NCI-H2196 (cell line): ENCODE results near the gene BCAN.

Experiments
- DNase-seq: peaks from one replicate; lab custom pipeline; 2025; ENCODE audit not compliant: unreplicated experiment; lab: John Stamatoyannopoulos, UW

Gene BCAN

GRCh38 chr1:156676114-156676819 is 34.4 kb downstream of the BCAN start:
- DNase-seq: no peak

- no peak for DNase-seq
Measured at GRCh38 chr1:156676820-156677615, 35.1 kb downstream of the BCAN start, which contains the start of gene NES. Gene NES (minus strand): TSS chr1:156677407. CDS start chr1:156677264, 143 bp downstream.

GRCh38 chr1:156677616-156678596 is 36.0 kb downstream of the BCAN start:
- peak; percentile 60 for DNase-seq

GRCh38 chr1:156680056-156680455 is 38.1 kb downstream of the BCAN start:
- no peak for DNase-seq

- no peak for DNase-seq
Measured at GRCh38 chr1:156681196-156681960, 39.5 kb downstream of the BCAN start.

DNA sequence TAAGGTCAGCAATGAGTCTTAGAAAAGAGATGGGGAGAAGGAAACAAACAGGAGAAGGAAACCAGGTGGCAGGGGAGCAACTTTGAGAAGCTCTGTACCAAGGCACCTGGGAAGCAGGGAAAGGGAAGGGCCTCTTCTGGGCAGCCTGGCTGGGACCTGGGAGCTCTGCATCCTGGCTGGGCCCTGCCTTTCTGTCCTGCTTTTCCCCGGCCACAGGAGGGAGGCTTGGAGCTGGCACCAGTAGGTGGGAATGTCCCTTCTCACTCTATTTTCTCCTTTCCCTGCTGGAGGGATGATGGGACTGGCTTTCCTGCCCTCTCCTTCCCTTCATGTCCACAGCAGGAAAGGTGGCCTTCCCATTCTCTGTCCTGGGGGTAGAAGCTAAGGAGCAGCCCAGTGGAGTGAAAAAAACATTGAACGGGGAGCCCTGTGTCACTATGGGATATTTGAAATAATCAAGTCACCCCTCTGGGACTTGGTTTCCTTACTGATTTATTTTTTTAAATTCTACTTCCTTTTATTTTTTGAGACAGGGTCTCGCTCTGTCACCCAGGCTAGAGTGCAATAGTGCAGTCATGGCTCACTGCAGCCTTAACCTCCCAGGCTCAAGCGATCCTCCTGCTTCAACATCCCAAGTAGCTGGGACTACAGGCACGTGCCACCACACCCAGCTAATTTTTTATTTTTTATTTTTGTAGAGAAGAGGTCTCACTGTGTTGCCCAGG is 40.4 kb downstream of the BCAN start:
- no peak for DNase-seq

DNA sequence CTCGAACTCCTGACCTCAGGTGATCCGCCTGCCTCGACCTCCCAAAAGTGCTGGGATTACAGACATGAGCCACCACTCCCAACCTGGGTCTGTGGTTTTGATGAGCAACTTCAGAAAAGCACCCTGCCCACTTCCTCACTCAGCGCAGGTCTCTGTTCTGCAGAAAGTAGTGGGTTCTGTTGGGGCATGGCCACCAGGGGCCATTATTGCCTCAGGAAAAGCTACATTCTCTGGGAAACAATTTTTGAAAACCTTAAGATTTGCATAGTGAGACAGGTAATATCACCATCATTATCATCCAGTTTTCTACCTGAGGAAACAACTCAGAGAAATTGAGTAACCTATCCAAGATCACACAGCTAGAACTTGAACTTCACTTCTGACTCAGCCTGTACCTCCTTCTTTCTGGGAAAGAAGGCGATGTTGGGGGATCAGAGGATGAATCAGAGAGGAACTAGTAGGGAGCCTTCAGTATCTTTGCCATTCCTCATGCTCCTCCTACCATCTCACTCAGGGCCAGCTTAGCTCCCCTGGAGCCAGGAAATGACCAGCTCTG is 42.4 kb downstream of the BCAN start:
- DNase-seq: no peak

- peak; percentile 85 for DNase-seq
Measured at GRCh38 chr1:156689035-156689952, 47.4 kb downstream of the BCAN start.

DNA sequence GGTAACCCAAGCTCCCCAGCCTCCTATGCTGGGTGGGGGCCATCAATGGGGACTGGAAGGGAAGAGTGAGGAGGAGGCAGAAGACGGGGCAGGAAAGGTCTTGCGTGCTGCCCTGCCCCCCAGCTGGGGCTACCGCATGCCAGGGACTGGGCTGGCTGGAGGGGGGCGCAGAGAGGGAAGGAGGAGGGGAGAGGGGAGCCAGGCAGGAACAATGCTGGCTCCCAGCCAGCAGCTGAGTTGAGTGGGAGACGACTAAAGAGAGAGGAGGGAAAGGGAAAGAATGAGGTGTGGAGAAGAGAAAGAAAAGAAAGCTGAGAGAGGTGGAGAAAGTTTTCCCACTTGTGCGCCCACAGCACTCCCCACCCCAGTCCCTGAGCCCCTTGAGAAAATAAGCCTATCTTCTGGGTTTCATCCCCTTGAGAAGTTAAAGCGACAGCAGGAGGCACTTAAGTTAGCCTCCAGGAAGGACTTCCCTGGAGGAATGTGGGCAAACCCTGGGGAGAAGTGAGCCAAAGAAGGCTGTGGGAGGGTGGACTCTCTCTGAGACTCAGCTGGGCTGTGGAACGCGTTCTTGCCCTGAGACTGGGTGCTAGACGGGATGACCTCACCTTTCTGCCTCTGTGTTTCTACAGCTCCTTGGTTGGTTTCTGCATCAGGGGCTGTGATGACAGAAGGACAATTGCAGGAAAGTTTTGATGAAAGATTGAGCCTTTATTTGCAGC is 48.2 kb downstream of the BCAN start:
- no peak for DNase-seq

DNA sequence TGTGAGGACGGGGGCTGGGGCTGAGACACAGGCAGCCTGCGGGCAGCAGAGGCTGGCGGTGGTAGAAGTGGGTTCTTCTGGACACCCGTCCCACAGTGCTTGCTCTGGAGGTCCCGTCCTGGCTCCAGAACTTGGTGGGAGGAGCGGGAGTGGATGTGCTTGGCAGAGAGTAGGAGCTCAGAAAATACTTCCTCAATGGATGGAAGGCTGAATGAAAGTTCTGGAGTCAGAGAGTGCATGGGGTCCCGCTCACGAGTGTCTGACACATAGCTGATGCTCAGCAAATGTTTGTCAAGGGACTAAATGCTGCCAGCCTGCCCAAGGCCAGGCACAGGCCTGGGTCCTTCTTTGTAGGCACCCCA is 48.7 kb downstream of the BCAN start:
- DNase-seq: no peak

DNA sequence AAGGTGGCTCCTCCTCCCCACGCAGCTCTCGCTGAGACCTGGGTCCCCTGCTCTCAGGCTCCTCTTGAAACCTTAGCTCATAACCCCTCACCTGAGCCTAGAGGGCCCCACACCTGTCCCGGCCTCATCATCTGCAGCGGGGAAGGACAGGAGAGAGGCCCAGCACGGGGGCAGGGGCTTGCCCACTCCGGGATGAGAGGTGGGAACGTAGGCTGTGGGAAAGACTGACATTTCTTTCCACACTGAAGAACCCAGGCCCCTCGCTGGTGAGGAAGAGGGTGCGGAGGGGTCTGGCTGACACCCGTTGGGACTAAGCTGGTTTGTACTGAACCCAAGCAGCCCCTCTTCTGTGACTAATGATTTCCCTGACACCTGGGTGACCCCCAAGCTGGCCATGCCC is 49.3 kb downstream of the BCAN start:
- no peak for DNase-seq

DNA sequence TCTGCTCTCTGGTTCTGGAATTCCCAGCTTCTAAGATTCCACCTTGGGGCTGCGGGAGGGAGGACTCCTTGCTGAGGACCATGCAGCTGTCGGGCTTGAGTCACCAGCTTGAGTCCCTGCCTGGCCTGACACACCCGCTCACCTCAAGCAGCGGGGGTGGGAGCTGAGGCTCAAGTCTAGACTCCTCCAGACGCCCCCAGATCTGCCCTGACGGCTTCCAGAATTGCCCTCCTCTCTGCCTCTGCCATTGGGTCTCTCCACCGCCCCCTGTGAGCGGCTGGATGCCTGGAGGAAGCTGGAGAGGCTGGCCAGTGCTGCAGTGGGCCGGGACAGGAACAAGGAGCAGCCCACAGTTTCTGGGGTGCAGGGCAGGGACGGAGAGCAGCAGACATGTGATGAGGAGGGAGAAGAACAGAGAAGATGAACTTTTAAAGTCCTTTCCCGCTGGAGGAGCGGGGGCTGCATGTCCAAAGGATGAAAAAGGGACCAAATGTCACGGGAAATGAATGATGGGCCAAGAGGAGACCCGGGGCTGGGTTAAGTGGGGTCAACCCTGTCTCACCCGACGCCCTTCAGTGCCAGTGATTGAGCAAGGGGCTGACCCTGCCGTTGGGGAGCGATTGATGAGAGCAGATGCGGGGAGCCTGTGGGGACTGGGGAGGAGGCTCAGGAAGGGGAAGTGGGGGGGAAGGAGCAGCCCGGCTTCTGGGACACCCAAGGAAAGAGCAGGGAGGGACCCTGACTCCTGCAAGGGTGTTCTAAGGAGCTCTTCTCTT is 49.9 kb downstream of the BCAN start:
- no peak for DNase-seq

DNA sequence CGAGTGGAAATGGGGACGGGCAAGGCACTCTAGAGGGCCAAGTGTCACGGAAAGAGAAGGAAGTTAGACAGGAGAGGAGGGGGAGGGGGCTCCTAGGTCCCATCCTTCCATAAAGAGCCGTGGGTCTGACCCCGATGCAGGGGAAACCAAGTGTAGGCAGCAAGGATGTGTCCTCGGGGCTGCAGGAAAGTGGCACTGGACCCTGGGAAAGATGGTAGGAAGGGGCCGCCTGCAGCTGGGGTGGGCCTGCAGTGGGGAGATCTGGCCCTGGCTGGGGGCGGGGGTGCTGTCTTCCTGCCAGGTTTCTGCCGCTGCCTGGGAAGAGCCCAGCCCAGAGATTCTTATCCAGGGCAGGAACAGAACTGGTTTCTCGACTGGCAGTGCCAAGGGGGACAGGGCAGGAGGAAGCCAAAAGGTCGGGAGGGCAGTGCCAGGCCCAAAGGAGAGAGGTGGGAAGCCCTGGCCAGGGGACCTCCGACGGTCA is 50.6 kb downstream of the BCAN start:
- no peak for DNase-seq

- DNase-seq: peak; percentile 48
Measured at GRCh38 chr1:156692925-156693847, 51.3 kb downstream of the BCAN start.

DNA sequence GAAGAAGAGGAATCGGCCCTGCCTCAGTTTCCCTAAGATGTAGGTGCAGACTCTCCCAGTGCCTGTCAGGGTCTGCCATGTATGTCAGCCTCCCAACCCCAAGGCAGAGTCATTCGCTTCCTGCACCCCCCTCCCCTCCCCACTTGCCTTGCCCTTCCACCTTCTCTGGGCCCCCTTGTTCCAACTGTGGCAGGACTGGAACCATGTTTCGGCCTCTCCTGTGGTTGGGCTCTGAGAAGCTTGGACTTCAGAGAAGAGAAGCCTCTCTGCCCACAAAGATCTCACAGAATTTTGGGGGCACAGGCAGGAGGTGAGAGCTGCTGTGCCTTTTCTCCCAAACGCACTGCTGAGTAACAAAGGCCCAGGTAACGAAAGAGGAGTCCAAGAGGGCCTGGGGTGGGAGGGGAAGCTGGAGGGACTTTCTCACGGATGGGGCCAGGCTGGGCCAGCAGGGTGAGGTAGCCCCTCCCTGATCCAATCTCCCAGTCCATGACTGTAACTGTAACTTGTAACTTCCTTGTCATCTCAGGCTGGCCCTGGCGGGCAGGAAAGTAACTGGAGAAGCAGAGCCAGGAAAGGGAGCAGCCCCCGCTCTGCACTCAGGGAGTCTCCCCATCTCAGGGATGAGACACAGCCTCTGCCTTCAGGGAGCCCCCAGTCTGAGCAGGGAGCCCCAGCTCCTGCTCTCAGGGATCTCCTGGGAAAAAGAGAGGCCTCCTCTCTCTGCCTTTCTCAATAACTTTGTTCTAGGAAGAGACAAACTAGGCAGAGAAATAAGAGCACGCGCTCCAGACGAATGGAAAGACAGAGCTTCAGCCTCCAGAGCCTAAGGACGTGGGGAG is 52.2 kb downstream of the BCAN start:
- peak; percentile 31 for DNase-seq
